Neural cell (in vitro differentiated cells): ENCODE results near the gene ALDOA. TPM values are rescaled to one million over a fixed set of nuclear protein-coding genes. Genes with fewer than 3 reads are reported as not detected.

ENCODE experiments used
- H2AFZ ChIP-seq: fragments of 200-600, 300-800 bp; sonication (generic), shearing (Covaris generic); 2 replicates; pipeline ENCODE4 v1.6.0; 2014; ENCODE audit warnings: low read depth, mild to moderate bottlenecking, antibody characterized with exemption, low read length, moderate library complexity
- H3F3A ChIP-seq: fragments of 200-600 bp; shearing (Covaris generic); 2 replicates; pipeline ENCODE4 v1.6.1; 2016; ENCODE audit warnings: mild to moderate bottlenecking, moderate library complexity, mixed read lengths, antibody characterized with exemption, low read length; ENCODE audit not compliant: insufficient read depth, poor library complexity, severe bottlenecking
- H3K27ac ChIP-seq: fragments of 200-600, 300-800 bp; sonication (generic), shearing (Covaris generic); 2 replicates; pipeline ENCODE4 v1.5.1; 2014; ENCODE audit warnings: mild to moderate bottlenecking, low read length, moderate library complexity
- H3K27me3 ChIP-seq: fragments of 300-800, 200-600 bp; sonication (generic), shearing (Covaris generic); 2 replicates; pipeline ENCODE4 v1.6.0; 2014; ENCODE audit warnings: mild to moderate bottlenecking, low read depth, low read length, moderate library complexity; ENCODE audit not compliant: insufficient read depth
- H3K36me3 ChIP-seq: fragments of 300-800, 200-600 bp; sonication (generic), shearing (Covaris generic); 2 replicates; pipeline ENCODE4 v1.5.1; 2014; ENCODE audit warnings: mild to moderate bottlenecking, antibody characterized with exemption, low read length, moderate library complexity; ENCODE audit not compliant: insufficient read depth
- H3K4me2 ChIP-seq: fragments of 300-800, 200-600 bp; sonication (generic), shearing (Covaris generic); 2 replicates; pipeline ENCODE4 v1.6.0; 2014; ENCODE audit warnings: mild to moderate bottlenecking, low read length
- H3K4me3 ChIP-seq: fragments of 300-800, 200-600 bp; sonication (generic), shearing (Covaris generic); 2 replicates; pipeline ENCODE4 v1.5.1; 2014; ENCODE audit warnings: mild to moderate bottlenecking, low read length, moderate library complexity
- H3K79me2 ChIP-seq: fragments of 200-600 bp; shearing (Covaris generic); replicated peaks from 2 replicates; pipeline ENCODE4 v1.6.0; 2014; ENCODE audit warnings: mild to moderate bottlenecking, low read length, moderate library complexity; ENCODE audit not compliant: insufficient read depth
- H3K9ac ChIP-seq: fragments of 300-800, 200-600 bp; sonication (generic), shearing (Covaris generic); 2 replicates; pipeline ENCODE4 v1.6.1; 2016; ENCODE audit warnings: mild to moderate bottlenecking, low read length, mixed read lengths
- H3K9me2 ChIP-seq: fragments of 200-600 bp; shearing (Covaris generic); 2 replicates; pipeline ENCODE4 v1.6.1; 2016; ENCODE audit warnings: mild to moderate bottlenecking, low read length, mixed read lengths; ENCODE audit not compliant: insufficient read depth
- H3K9me3 ChIP-seq: fragments of 200-600, 300-800 bp; sonication (generic), shearing (Covaris generic); 2 replicates; pipeline ENCODE4 v1.6.1; 2016; ENCODE audit warnings: mild to moderate bottlenecking, mixed run types, low read length, moderate library complexity, mixed read lengths
- H4K20me1 ChIP-seq: fragments of 200-600 bp; shearing (Covaris generic); 2 replicates; pipeline ENCODE4 v1.6.1; 2016; ENCODE audit warnings: mild to moderate bottlenecking, mixed run types; ENCODE audit not compliant: insufficient read depth
- CTCF ChIP-seq: fragments of 450-650 bp; IDR thresholded peaks from 2 replicates; pipeline ENCODE4 v1.5.1; 2014; ENCODE audit warnings: antibody characterized with exemption, mild to moderate bottlenecking, moderate library complexity; ENCODE audit not compliant: poor library complexity, severe bottlenecking
- EP300 ChIP-seq: fragments of 450-650 bp; conservative IDR thresholded peaks from 2 replicates; pipeline ENCODE4 v1.6.1; 2014; ENCODE audit warnings: antibody characterized with exemption, mild to moderate bottlenecking, moderate library complexity; ENCODE audit not compliant: poor library complexity, severe bottlenecking
- EZH2 ChIP-seq: fragments of 200-600, 300-800 bp; shearing (Covaris generic), sonication (generic); IDR thresholded peaks from 2 replicates; pipeline ENCODE4 v1.6.1; 2014; ENCODE audit warnings: antibody characterized with exemption, low read length, borderline replicate concordance, mild to moderate bottlenecking; ENCODE audit not compliant: insufficient read depth, poor library complexity, severe bottlenecking
- MXI1 ChIP-seq: fragments of 450-650 bp; conservative IDR thresholded peaks from 2 replicates; pipeline ENCODE4 v1.6.1; 2014; ENCODE audit warnings: antibody characterized with exemption, mild to moderate bottlenecking; ENCODE audit not compliant: poor library complexity, severe bottlenecking
- POLR2AphosphoS5 ChIP-seq: IDR thresholded peaks from 2 replicates; pipeline ENCODE4 v1.6.1; 2012
- RAD21 ChIP-seq: fragments of 450-650 bp; conservative IDR thresholded peaks from 2 replicates; pipeline ENCODE4 v1.6.1; 2014; ENCODE audit warnings: antibody characterized with exemption, mild to moderate bottlenecking, moderate library complexity
- REST ChIP-seq: IDR thresholded peaks from 2 replicates; pipeline ENCODE4 v1.6.1; 2012; ENCODE audit warnings: borderline replicate concordance
- SMC3 ChIP-seq: fragments of 450-650 bp; conservative IDR thresholded peaks from 2 replicates; pipeline ENCODE4 v1.6.1; 2014; ENCODE audit warnings: antibody characterized with exemption, mild to moderate bottlenecking, moderate library complexity; ENCODE audit not compliant: poor library complexity
- TAF1 ChIP-seq: IDR thresholded peaks from 2 replicates; pipeline ENCODE4 v1.6.1; 2012; ENCODE audit warnings: low read depth
- polyA plus RNA-seq: library from polyadenylated mRNA; depleted of rRNA; stranded (reverse); fragments of >200 nt; gene quantifications from 2 replicates; pipeline ENCODE4 v1.2.3, GENCODE V29; 2014

Gene ALDOA
- polyA plus RNA-seq, 1 donor from 2014 or later: 59.3 TPM

DNA sequence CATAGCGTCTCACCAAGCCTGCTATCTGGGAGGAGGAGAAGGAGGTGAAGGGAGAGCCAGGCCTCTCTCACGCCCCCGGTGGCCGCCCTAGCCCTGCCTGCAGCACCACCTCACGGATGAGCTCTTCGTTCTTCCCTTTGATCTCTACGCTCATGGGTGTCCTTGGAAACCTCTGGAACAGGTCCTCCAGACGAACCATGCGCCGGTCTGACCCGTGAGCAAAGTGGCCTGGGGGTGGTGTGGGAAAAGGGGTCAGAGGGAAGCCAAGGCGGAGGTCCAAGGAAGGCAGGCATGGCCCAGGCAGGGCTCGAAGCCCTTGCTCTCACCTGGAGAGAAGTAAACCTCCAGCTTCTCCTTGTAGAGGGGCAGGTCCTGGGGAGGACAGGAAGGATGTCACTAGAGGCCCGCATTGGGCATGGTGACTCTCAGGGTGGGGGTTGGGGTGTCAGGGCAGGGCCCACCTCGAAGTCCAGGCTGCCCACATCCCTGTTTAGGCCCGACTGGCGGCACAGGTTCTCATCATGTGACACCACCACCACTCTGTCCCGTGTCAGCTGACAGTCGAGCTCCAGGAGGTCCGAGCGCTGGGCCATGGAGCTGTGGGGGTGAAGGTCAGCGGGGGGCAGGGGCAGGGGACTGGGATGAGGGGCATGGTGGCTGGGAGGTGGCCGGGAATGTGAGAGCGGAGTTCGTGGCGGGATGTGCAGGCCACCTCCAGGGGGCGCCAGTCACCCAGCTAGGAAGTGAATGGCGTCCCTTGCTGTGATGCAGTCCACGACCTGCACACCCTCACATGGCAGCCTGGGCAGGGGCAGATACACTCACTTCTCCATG, 46.9 kb downstream of the ALDOA start:
- H3K27me3 ChIP-seq: no peaks in the 10 kb centered on the region
- no peak overlapping the region for H3K27ac ChIP-seq
- no peaks in the 10 kb centered on the region for H3K9me3 ChIP-seq
- H3F3A ChIP-seq: no peaks in the 10 kb centered on the region
- no peak overlapping the region for H3K4me3 ChIP-seq
- H3K9me2 ChIP-seq: no peaks in the 10 kb centered on the region
- peaks cover 3% of the 10 kb centered on the region for H3K79me2 ChIP-seq
- no peak overlapping the region for H2AFZ ChIP-seq
- H4K20me1 ChIP-seq: no peaks in the 10 kb centered on the region
- TF ChIP-seq EZH2 (no peak), POLR2AphosphoS5 (no peak), EP300 (no peak), REST (no peak), TAF1 (no peak), SMC3 (no peak), MXI1 (no peak), RAD21 (no peak), CTCF (no peak)
- no peak overlapping the region for H3K4me2 ChIP-seq
- H3K9ac ChIP-seq: no peak overlapping the region
- no peaks in the 10 kb centered on the region for H3K36me3 ChIP-seq

GRCh38 chr16:30113031-30113710, 47.6 kb downstream of the ALDOA start, which contains the start of gene GDPD3:
GDPD3 (minus strand) TSS chr16:30113537; CDS start chr16:30113478, 59 bp downstream.
- Histone ChIP-seq H4K20me1 (no peaks in the 10 kb centered on the region), H3F3A (no peaks in the 10 kb centered on the region), H3K9me3 (no peaks in the 10 kb centered on the region), H3K4me3 (no peak within 1 kb of the TSS), H3K36me3 (no peaks in the 10 kb centered on the region), H3K9me2 (no peaks in the 10 kb centered on the region), H3K27me3 (no peaks in the 10 kb centered on the region), H3K27ac (no peak within 1 kb of the TSS), H3K4me2 (no peak within 1 kb of the TSS), H3K79me2 (peaks cover 3% of the 10 kb centered on the region), H3K9ac (no peak within 1 kb of the TSS), H2AFZ (no peak within 1 kb of the TSS)
- TF ChIP-seq TAF1: no peak
- TF ChIP-seq EP300: no peak
- no peak for TF ChIP-seq MXI1
- TF ChIP-seq EZH2: no peak
- no peak for TF ChIP-seq RAD21
- TF ChIP-seq SMC3: no peak
- no peak for TF ChIP-seq REST
- no peak for TF ChIP-seq POLR2AphosphoS5
- TF ChIP-seq CTCF: no peak
